Immature natural killer cell (primary cell): Measurements from ENCODE around the gene ZNF205. TPM values are rescaled to one million over a fixed set of nuclear protein-coding genes. Genes with fewer than 3 reads are reported as not detected.

Source experiments
- DNase-seq, 3 donors: peaks; one replicate each; pipeline ENCODE4 v3.0.0; 2022; ENCODE audit warnings: mixed read lengths in 1 of 3
- H3K27ac Mint-ChIP-seq, 6 donors: one replicate each; pipeline ENCODE4 v1.8.0; 2020; ENCODE audit warnings: mixed read lengths in 6 of 6, mild to moderate bottlenecking in 5 of 6, inconsistent platforms in 4 of 6, moderate library complexity in 3 of 6
- H3K27me3 Mint-ChIP-seq, 3 donors: one replicate each; pipeline ENCODE4 v1.8.0; 2020 to 2021; ENCODE audit warnings: low read depth in 3 of 3, mild to moderate bottlenecking in 3 of 3, mixed read lengths in 3 of 3, moderate library complexity in 3 of 3, inconsistent platforms in 1 of 3
- H3K36me3 Mint-ChIP-seq, 3 donors: one replicate each; pipeline ENCODE4 v1.8.0; 2020; ENCODE audit warnings: mixed read lengths in 3 of 3, inconsistent platforms in 2 of 3, mild to moderate bottlenecking in 2 of 3
- H3K4me1 Mint-ChIP-seq, 2 donors: one replicate each; pipeline ENCODE4 v1.8.0; 2020; ENCODE audit warnings: inconsistent platforms in 2 of 2, mild to moderate bottlenecking in 2 of 2, mixed read lengths in 2 of 2, moderate library complexity in 1 of 2
- H3K4me3 Mint-ChIP-seq, 5 donors: one replicate each; pipeline ENCODE4 v1.8.0; 2020; ENCODE audit warnings: mild to moderate bottlenecking in 5 of 5, mixed read lengths in 5 of 5, inconsistent platforms in 3 of 5, moderate library complexity in 3 of 5
- H3K9me3 Mint-ChIP-seq, 6 donors: one replicate each; pipeline ENCODE4 v1.8.0; 2020; ENCODE audit warnings: mild to moderate bottlenecking in 6 of 6, mixed read lengths in 6 of 6, inconsistent platforms in 4 of 6, moderate library complexity in 3 of 6
- polyA plus RNA-seq, 3 donors: library from polyadenylated mRNA; unstranded; fragments of 300-500 nt; fragmentation: Illumina TruSeq; gene quantifications; one replicate each; pipeline ENCODE4 v1.2.3, GENCODE V29; 2021

The ZNF205 gene
- polyA plus RNA-seq, 3 donors from 2014 or later = 0.13 TPM; not detected in 2

GRCh38 chr16:3088450-3088849 lies 23.9 kb upstream of the ZNF205 start:
- Mint-ChIP-seq H3K36me3 (no peaks in the 10 kb centered on the region), H3K4me3 (peak overlapping the region in 4 of 5 donors; percentile 23 to 87 (median 76)), H3K27ac (peak overlapping the region; percentile 68 to 91 (median 88)), H3K4me1 (peaks cover 47 to 59% of the 10 kb centered on the region in 2 donors), H3K9me3 (no peaks in the 10 kb centered on the region), H3K27me3 (peaks cover 0 to 2% (median 0%) of the 10 kb centered on the region in 3 donors)
- DNase-seq = no peak

- Mint-ChIP-seq H3K36me3 (no peaks in the 10 kb centered on the region), H3K27ac (no peak overlapping the region), H3K4me1 (peaks cover 43 to 55% of the 10 kb centered on the region in 2 donors), H3K9me3 (no peaks in the 10 kb centered on the region), H3K4me3 (peak overlapping the region in 2 of 5 donors; percentile 23 to 30), H3K27me3 (peaks cover 0 to 2% (median 0%) of the 10 kb centered on the region in 3 donors)
- DNase-seq = no peak
Observed at GRCh38 chr16:3088925-3089716, 23.3 kb upstream of the ZNF205 start.

GRCh38 chr16:3089717-3090592 lies 22.4 kb upstream of the ZNF205 start:
- Mint-ChIP-seq H3K4me1 (peaks cover 42 to 55% of the 10 kb centered on the region in 2 donors), H3K36me3 (no peaks in the 10 kb centered on the region), H3K4me3 (no peak overlapping the region), H3K27ac (no peak overlapping the region), H3K27me3 (peaks cover 0 to 2% (median 0%) of the 10 kb centered on the region in 3 donors), H3K9me3 (no peaks in the 10 kb centered on the region)
- no peak for DNase-seq

- H3K4me1 Mint-ChIP-seq = peaks cover 40 to 53% of the 10 kb centered on the region in 2 donors
- H3K27ac Mint-ChIP-seq = peak overlapping the region in 1 of 6 donors; percentile 31
- no peaks in the 10 kb centered on the region for H3K9me3 Mint-ChIP-seq
- H3K27me3 Mint-ChIP-seq = peaks cover 0 to 2% (median 2%) of the 10 kb centered on the region in 3 donors
- no peak overlapping the region for H3K4me3 Mint-ChIP-seq
- DNase-seq = no peak
- no peaks in the 10 kb centered on the region for H3K36me3 Mint-ChIP-seq
Observed at GRCh38 chr16:3091551-3091950, 20.8 kb upstream of the ZNF205 start.

GRCh38 chr16:3092501-3092941 lies 19.9 kb upstream of the ZNF205 start:
- Mint-ChIP-seq H3K27me3 (peaks cover 0 to 2% (median 2%) of the 10 kb centered on the region in 3 donors), H3K4me1 (peaks cover 31 to 46% of the 10 kb centered on the region in 2 donors), H3K27ac (no peak overlapping the region), H3K36me3 (no peaks in the 10 kb centered on the region), H3K9me3 (no peaks in the 10 kb centered on the region), H3K4me3 (no peak overlapping the region)
- DNase-seq = no peak

GRCh38 chr16:3094289-3095027 lies 17.9 kb upstream of the ZNF205 start:
- no peaks in the 10 kb centered on the region for H3K36me3 Mint-ChIP-seq
- peaks cover 20 to 43% of the 10 kb centered on the region in 2 donors for H3K4me1 Mint-ChIP-seq
- no peaks in the 10 kb centered on the region for H3K9me3 Mint-ChIP-seq
- DNase-seq = peak; percentile 44 to 65 (median 50)
- H3K27me3 Mint-ChIP-seq = peaks cover 0 to 2% (median 2%) of the 10 kb centered on the region in 3 donors
- peak overlapping the region in 3 of 5 donors; percentile 42 to 57 (median 48) for H3K4me3 Mint-ChIP-seq
- H3K27ac Mint-ChIP-seq = peak overlapping the region; percentile 26 to 87 (median 55)

GRCh38 chr16:3095869-3096268 lies 16.5 kb upstream of the ZNF205 start:
- H3K4me1 Mint-ChIP-seq = peaks cover 34 to 49% of the 10 kb centered on the region in 2 donors
- H3K27ac Mint-ChIP-seq = peak overlapping the region; percentile 62 to 87 (median 77)

GRCh38 chr16:3096362-3096761 lies 16.0 kb upstream of the ZNF205 start:
- no peak overlapping the region for H3K4me3 Mint-ChIP-seq
- H3K27me3 Mint-ChIP-seq = peaks cover 3 to 4% (median 3%) of the 10 kb centered on the region in 3 donors
- peak overlapping the region; percentile 59 to 87 (median 77) for H3K27ac Mint-ChIP-seq

More at GRCh38 chr16:3095869-3096268, 16.5 kb upstream of the ZNF205 start:
- Mint-ChIP-seq H3K4me3 (peak overlapping the region; percentile 44 to 59 (median 53)), H3K36me3 (no peaks in the 10 kb centered on the region), H3K9me3 (no peaks in the 10 kb centered on the region), H3K27me3 (peaks cover 2 to 3% (median 2%) of the 10 kb centered on the region in 3 donors)
- peak; percentile 62 to 71 (median 65) for DNase-seq

GRCh38 chr16:3097266-3097665 lies 15.1 kb upstream of the ZNF205 start:
- no peak overlapping the region for H3K4me3 Mint-ChIP-seq

More at GRCh38 chr16:3096362-3096761, 16.0 kb upstream of the ZNF205 start:
- peaks cover 39 to 52% of the 10 kb centered on the region in 2 donors for H3K4me1 Mint-ChIP-seq
- no peak for DNase-seq
- H3K36me3 Mint-ChIP-seq = no peaks in the 10 kb centered on the region
- H3K9me3 Mint-ChIP-seq = no peaks in the 10 kb centered on the region

GRCh38 chr16:3098459-3099394 lies 13.7 kb upstream of the ZNF205 start, which contains the start of gene ZSCAN10:
Gene ZSCAN10 (minus strand): TSS chr16:3099294. CDS start chr16:3092937, 6,357 bp downstream.
- peak within 1 kb of the TSS; percentile 71 to 94 (median 85) for H3K27ac Mint-ChIP-seq
- no peak for DNase-seq
- H3K9me3 Mint-ChIP-seq = no peaks in the 10 kb centered on the region
- no peaks in the 10 kb centered on the region for H3K36me3 Mint-ChIP-seq
- H3K4me1 Mint-ChIP-seq = peaks cover 59 to 69% of the 10 kb centered on the region in 2 donors
- peak within 1 kb of the TSS; percentile 67 to 86 (median 79) for H3K4me3 Mint-ChIP-seq
- peaks cover 3 to 8% (median 6%) of the 10 kb centered on the region in 3 donors for H3K27me3 Mint-ChIP-seq

More at GRCh38 chr16:3097266-3097665, 15.1 kb upstream of the ZNF205 start:
- peaks cover 48 to 58% of the 10 kb centered on the region in 2 donors for H3K4me1 Mint-ChIP-seq
- no peaks in the 10 kb centered on the region for H3K36me3 Mint-ChIP-seq
- H3K27ac Mint-ChIP-seq = peak overlapping the region in 5 of 6 donors; percentile 12 to 83 (median 62)
- no peaks in the 10 kb centered on the region for H3K9me3 Mint-ChIP-seq
- peaks cover 3 to 8% (median 6%) of the 10 kb centered on the region in 3 donors for H3K27me3 Mint-ChIP-seq
- no peak for DNase-seq

GRCh38 chr16:3099395-3099731 lies 13.0 kb upstream of the ZNF205 start:
- Mint-ChIP-seq H3K27me3 (peaks cover 3 to 8% (median 6%) of the 10 kb centered on the region in 3 donors), H3K36me3 (no peaks in the 10 kb centered on the region), H3K4me3 (peak overlapping the region in 2 of 5 donors; percentile 21 to 57), H3K4me1 (peaks cover 58 to 65% of the 10 kb centered on the region in 2 donors), H3K27ac (peak overlapping the region in 4 of 6 donors; percentile 23 to 94 (median 68)), H3K9me3 (no peaks in the 10 kb centered on the region)
- no peak for DNase-seq
